Panc1 (cell line): ENCODE measurements around the gene LAMA5. TPM values are rescaled to one million over a fixed set of nuclear protein-coding genes. Genes with fewer than 3 reads are reported as not detected.
A peak's percentile ranks its signal among the peaks of the same experiment; 100 is the strongest.

Experiments used
- ATAC-seq: fragments of 200-7000 bp; cut with Tn5 transposase; 2 replicates; pipeline ENCODE4 v1.9.1; 2020; ENCODE audit warnings: mild to moderate bottlenecking, moderate library complexity
- BruUV-seq: library from RNA; stranded (reverse); fragments of 400-500 nt; replicated peaks from 2 replicates; lab custom pipeline; 2021; lab: Mats Ljungman, UMichigan
- CTCF ChIA-PET: fragments of 300-600 bp; sonication (Branson Sonifier 250); formaldehyde crosslinking; loops from one replicate; lab custom pipeline; 2022; ENCODE audit warnings: antibody characterized with exemption; lab: Charles Lee
- POLR2A ChIA-PET: fragments of 300-600 bp; sonication (Branson Sonifier 250); formaldehyde crosslinking; loops from one replicate; lab custom pipeline; 2022; ENCODE audit warnings: antibody characterized with exemption; lab: Charles Lee
- DNase-seq: peaks from one replicate; pipeline ENCODE4 v3.0.0-alpha.2; 2010; ENCODE audit warnings: low read depth, low spot score
- H3K27ac ChIP-seq: 2 replicates; pipeline ENCODE4 v1.5.1; 2011; ENCODE audit warnings: mild to moderate bottlenecking, low read length, inconsistent platforms
- H3K27me3 ChIP-seq: fragments of 200-500 bp; sonication (Bioruptor generic); 2 replicates; pipeline ENCODE4 v1.6.0; 2014; ENCODE audit warnings: low read length, inconsistent platforms; ENCODE audit not compliant: control insufficient read depth, insufficient read depth
- H3K36me3 ChIP-seq: fragments of 200-500 bp; sonication (Bioruptor generic); 2 replicates; pipeline ENCODE4 v1.5.1; 2014; ENCODE audit warnings: inconsistent platforms, mild to moderate bottlenecking, low read length, moderate library complexity; ENCODE audit not compliant: control insufficient read depth, insufficient read depth
- H3K4me1 ChIP-seq: 2 replicates; pipeline ENCODE4 v1.5.1; 2011; ENCODE audit warnings: inconsistent platforms, mild to moderate bottlenecking, low read length, moderate library complexity; ENCODE audit not compliant: control insufficient read depth, insufficient read depth
- H3K4me3 ChIP-seq, 2 experiments: 2 replicates each; pipeline ENCODE4 v1.5.1; 2011 to 2012; ENCODE audit warnings: low read depth in 2 of 2, low read length in 2 of 2, mild to moderate bottlenecking in 2 of 2, inconsistent platforms in 1 of 2, moderate library complexity in 1 of 2
- H3K9me3 ChIP-seq: fragments of 200-500 bp; sonication (Bioruptor generic); 2 replicates; pipeline ENCODE4 v1.5.1; 2014; ENCODE audit warnings: low read depth, mild to moderate bottlenecking, inconsistent platforms, low read length, moderate library complexity; ENCODE audit not compliant: control insufficient read depth, insufficient read depth
- CTCF ChIP-seq: fragments of 450-650 bp; IDR thresholded peaks from 2 replicates; pipeline ENCODE4 v1.5.1; 2017; ENCODE audit warnings: mild to moderate bottlenecking
- POLR2AphosphoS5 ChIP-seq: IDR thresholded peaks from 2 replicates; pipeline ENCODE4 v1.6.1; 2012; ENCODE audit warnings: mild to moderate bottlenecking, low read depth, low read length, moderate library complexity
- REST ChIP-seq, 2 experiments: IDR thresholded peaks; 2 replicates each; pipeline ENCODE4 v1.6.1; 2011 to 2012; ENCODE audit warnings: low read depth in 2 of 2, control low read depth in 1 of 2, low read length in 1 of 2, mild to moderate bottlenecking in 1 of 2, moderate library complexity in 1 of 2; ENCODE audit not compliant: insufficient read depth in 1 of 2
- TCF7L2 ChIP-seq: IDR thresholded peaks from 2 replicates; pipeline ENCODE4 v1.6.1; 2011; ENCODE audit warnings: mild to moderate bottlenecking, low read depth, low read length, inconsistent platforms
- in situ Hi-C: cut with HindIII; loops from 2 replicates; pipeline ENCODE4 v1.10.0; 2016; ENCODE audit warnings: low sequenced_read_pairs, low pct_unique_long_range_greater_than_20kb
- intact Hi-C: fragments of 100-400 bp; cut with micrococcal nuclease; formaldehyde crosslinking; loops from one replicate; pipeline ENCODE4 v1.10.0; 2022; ENCODE audit not compliant: unreplicated experiment
- total RNA-seq: library from RNA; stranded (reverse); gene quantifications from one replicate; pipeline ENCODE4 v1.2.1, GENCODE V29; 2021; ENCODE audit not compliant: unreplicated experiment

The LAMA5 gene
- total RNA-seq, 1 experiment from 2014 or later, result 497 TPM

- intact Hi-C loops, result no loop called here
- no peaks in the 10 kb centered on the region for H3K36me3 ChIP-seq
- no peaks in the 10 kb centered on the region for H3K9me3 ChIP-seq
- no peak overlapping the region for H3K27ac ChIP-seq
- ATAC-seq (no peak), DNase-seq (no peak)
- TF ChIP-seq POLR2AphosphoS5 (no peak), TCF7L2 (no peak)
- ChIA-PET CTCF (interaction anchor here (0.9 to 1.2 kb wide), 2 partner anchors 40 to 397 kb away, joined by 3 to 4 read pairs; no protein-coding TSS in a partner anchor), POLR2A (no interaction called here)
- no peaks in the 10 kb centered on the region for H3K27me3 ChIP-seq
- peaks cover 20% of the 10 kb centered on the region for H3K4me1 ChIP-seq
- no peak overlapping the region for H3K4me3 ChIP-seq
- in situ Hi-C loops, result no loop called here
- no TSS peak for BruUV-seq
Measured at GRCh38 chr20:62410746-62411478, 43.8 kb upstream of the LAMA5 start.

GRCh38 chr20:62409931-62410745 is 43.0 kb upstream of the LAMA5 start:
- Histone ChIP-seq H3K4me3 (peak overlapping the region in 1 of 2 experiments; percentile 9; a peak in 1 of 4 replicates), H3K27ac (no peak overlapping the region)
- no peak for DNase-seq

More at GRCh38 chr20:62409931-62410745, 43.0 kb upstream of the LAMA5 start:
- Histone ChIP-seq H3K4me1 (peaks cover 26% of the 10 kb centered on the region), H3K36me3 (no peaks in the 10 kb centered on the region), H3K9me3 (no peaks in the 10 kb centered on the region), H3K27me3 (no peaks in the 10 kb centered on the region)
- TF ChIP-seq REST (IDR thresholded peaks at IDR 0.05; ENCODE audit: insufficient read depth in 1 of 2, low read depth in 2 of 2, low read length in 1 of 2) (no peak), CTCF (peak; percentile 90)
- ChIA-PET CTCF (interaction anchor here (0.6 to 1.3 kb wide), 6 partner anchors 9 to 435 kb away, joined by 3 to 4 read pairs (median 3); no protein-coding TSS in a partner anchor), POLR2A (no interaction called here)
- ATAC-seq, result peak; percentile 45
- no TSS peak for BruUV-seq
- in situ Hi-C loops (no loop called here), intact Hi-C loops (no loop called here)
